BJ (cell line): ENCODE data around the gene TLCD3A. TPM values are rescaled to one million over a fixed set of nuclear protein-coding genes. Genes with fewer than 3 reads are reported as not detected.
"Not testable (repeated sequence)": the region's sequence is repeated elsewhere in the genome, so short reads cannot be mapped to it uniquely, and the experiment has no call there.

Experiments
- CTCF ChIA-PET: fragments of 350-600 bp; formaldehyde crosslinking; extraction: SDS; loops from one replicate; lab custom pipeline; 2021; ENCODE audit warnings: antibody characterized with exemption, inconsistent platforms; lab: Yijun Ruan, JAX
- POLR2A ChIA-PET: fragments of 300-600 bp; sonication (Branson Sonifier 250); formaldehyde crosslinking; extraction: SDS; loops from one replicate; lab custom pipeline; 2021; ENCODE audit warnings: antibody characterized with exemption; lab: Charles Lee
- DNase-seq: peaks from one replicate; pipeline ENCODE4 v3.0.0-alpha.2; 2011; ENCODE audit warnings: low read depth
- H3K27me3 ChIP-seq: 2 replicates; pipeline ENCODE4 v1.6.0; 2011; ENCODE audit warnings: low read length; ENCODE audit not compliant: control insufficient read depth, insufficient read depth
- H3K36me3 ChIP-seq: 2 replicates; pipeline ENCODE4 v1.5.1; 2011; ENCODE audit warnings: low read length; ENCODE audit not compliant: control insufficient read depth, insufficient read depth
- H3K4me3 ChIP-seq: 2 replicates; pipeline ENCODE4 v1.5.1; 2011; ENCODE audit warnings: low read depth, mild to moderate bottlenecking, control low read depth, low read length
- CTCF ChIP-seq: IDR thresholded peaks from 2 replicates; pipeline ENCODE4 v1.5.1; 2011; ENCODE audit warnings: low read depth, mild to moderate bottlenecking, control low read depth, inconsistent platforms, low read length, moderate library complexity; ENCODE audit not compliant: insufficient read depth
- polyA plus RNA-seq: library from polyadenylated mRNA; depleted of rRNA; stranded (reverse); fragments of >200 nt; gene quantifications from 2 replicates; pipeline ENCODE4 v1.2.3, GENCODE V29; 2011

TLCD3A gene
- polyA plus RNA-seq, 1 experiment = 45.8 TPM

DNA sequence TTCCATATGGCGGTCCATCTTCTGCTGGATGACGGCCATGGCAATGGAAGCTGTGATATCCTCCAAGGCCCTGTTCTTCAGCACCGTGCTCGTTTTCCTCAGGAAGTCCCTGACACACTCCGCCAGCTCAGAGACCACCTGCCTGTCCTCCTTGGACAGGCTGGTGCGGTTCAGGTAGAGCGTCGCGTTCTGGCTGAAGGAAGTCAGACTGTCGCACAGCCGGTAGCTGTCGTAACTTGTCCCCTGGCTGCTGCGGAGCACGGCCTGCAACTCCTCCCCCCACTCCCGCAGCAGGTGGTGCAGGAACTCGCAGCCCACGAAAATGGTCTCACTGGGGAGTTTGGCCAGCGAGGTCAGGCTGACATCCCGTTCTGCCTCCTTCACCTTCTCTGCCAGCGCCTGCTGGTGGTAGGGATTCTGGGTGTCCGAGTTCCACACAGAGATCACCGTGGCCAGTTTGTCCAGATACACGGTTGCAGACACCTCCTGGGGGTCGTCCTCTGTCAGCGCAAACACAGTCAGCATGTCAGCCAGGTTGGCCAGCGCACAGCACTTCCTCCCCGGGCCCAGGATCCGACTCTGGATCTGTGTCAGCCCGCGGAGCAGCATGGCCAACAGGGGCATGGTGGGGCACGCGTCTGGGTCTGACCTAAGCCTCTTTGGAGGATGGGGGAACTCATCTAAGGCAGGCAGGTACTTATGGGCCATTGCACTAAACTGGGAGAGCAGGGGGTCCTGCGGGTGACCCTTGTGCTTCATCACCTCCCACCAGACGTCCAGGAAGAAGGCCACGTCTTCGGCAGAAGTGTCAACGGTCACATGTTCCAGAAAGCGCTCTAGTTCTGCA lies 14.6 kb downstream of the TLCD3A start:
- H3K27me3 ChIP-seq = no peaks in the 10 kb centered on the region
- DNase-seq = no peak
- ChIA-PET CTCF (no interaction called here), POLR2A (no interaction called here)
- no peak overlapping the region for H3K4me3 ChIP-seq
- TF ChIP-seq CTCF = no peak
- H3K36me3 ChIP-seq = peaks cover 28% of the 10 kb centered on the region

- H3K36me3 ChIP-seq = peaks cover 28% of the 10 kb centered on the region
- CTCF ChIA-PET = interaction anchor here (0.8 to 1.0 kb wide), 2 partner anchors 12 to 228 kb away, joined by 3 read pairs; no protein-coding TSS in a partner anchor
- DNase-seq, POLR2A ChIA-PET, H3K4me3 ChIP-seq, H3K27me3 ChIP-seq: not testable (repeated sequence)
These were observed 16.2 kb downstream of the TLCD3A start for GRCh38 chr17:748604-749003.

- H3K27me3 ChIP-seq, DNase-seq, H3K4me3 ChIP-seq, POLR2A ChIA-PET: not testable (repeated sequence)
- peaks cover 26% of the 10 kb centered on the region for H3K36me3 ChIP-seq
- CTCF ChIA-PET = interaction anchor here (4.0 kb wide), 1 partner anchor 12 kb away, joined by 21 read pairs; no protein-coding TSS in a partner anchor
These were observed 17.0 kb downstream of the TLCD3A start for GRCh38 chr17:749359-749758.

DNA sequence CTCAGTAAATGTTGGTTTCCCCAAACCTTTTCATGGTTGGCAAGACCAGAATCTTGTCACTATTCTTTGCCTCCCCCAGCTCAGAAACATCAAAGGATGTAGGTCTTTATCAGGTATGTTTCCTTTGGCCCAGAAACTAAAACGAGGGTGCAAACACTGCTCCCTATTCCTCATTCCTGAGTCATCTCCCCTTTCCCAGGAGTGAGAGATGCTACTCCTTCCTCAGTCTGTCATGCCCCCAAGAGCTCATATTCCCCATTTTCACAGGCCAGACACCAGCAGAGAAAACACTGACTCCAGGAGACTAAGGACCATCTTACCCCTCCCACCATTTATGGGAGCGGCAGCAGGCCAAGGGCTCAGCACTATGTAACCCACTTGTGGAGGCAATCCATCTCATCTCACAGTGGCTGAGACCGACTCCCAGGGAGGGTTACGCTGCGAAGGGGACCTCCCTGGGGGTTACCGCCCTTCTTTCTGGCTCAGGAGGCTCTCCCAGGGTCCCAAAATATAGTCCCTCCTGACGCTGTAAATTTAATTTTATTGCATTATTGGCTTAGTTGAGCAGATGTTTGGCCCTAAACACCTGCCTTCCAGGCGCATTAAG lies 18.1 kb downstream of the TLCD3A start:
- peaks cover 19% of the 10 kb centered on the region for H3K36me3 ChIP-seq
- no peak for DNase-seq
- CTCF ChIA-PET = interaction anchor here (0.6 to 4.0 kb wide), 6 partner anchors 13 to 365 kb away, joined by 3 to 21 read pairs (median 4); no protein-coding TSS in a partner anchor
- no peak overlapping the region for H3K4me3 ChIP-seq
- no peak for TF ChIP-seq CTCF
- no peaks in the 10 kb centered on the region for H3K27me3 ChIP-seq
- POLR2A ChIA-PET = no interaction called here

- no peak for DNase-seq
- H3K27me3 ChIP-seq = no peaks in the 10 kb centered on the region
- H3K4me3 ChIP-seq = peak overlapping the region; percentile 69
- ChIA-PET POLR2A (no interaction called here), CTCF (interaction anchor here (0.6 to 4.0 kb wide), 5 partner anchors 14 to 366 kb away, joined by 3 to 21 read pairs (median 4); no protein-coding TSS in a partner anchor)
- peaks cover 12% of the 10 kb centered on the region for H3K36me3 ChIP-seq
- no peak for TF ChIP-seq CTCF
These were observed 19.0 kb downstream of the TLCD3A start for GRCh38 chr17:751269-752001.
